SU-DHL-6 (cell line): ENCODE results near the gene BIRC7.

Source experiments
- H2AFZ ChIP-seq: fragments of 200-600 bp; sonication (generic); 2 replicates; pipeline ENCODE4 v1.6.1; 2014; ENCODE audit warnings: low read depth, mild to moderate bottlenecking, moderate library complexity, mixed read lengths, antibody characterized with exemption, low read length; ENCODE audit not compliant: severe bottlenecking
- H3F3A ChIP-seq: fragments of 200-600 bp; shearing (Covaris generic); 2 replicates; pipeline ENCODE4 v1.6.0; 2016; ENCODE audit warnings: antibody characterized with exemption, mild to moderate bottlenecking; ENCODE audit not compliant: insufficient read depth
- H3K27ac ChIP-seq: fragments of 200-600 bp; sonication (generic); 2 replicates; pipeline ENCODE4 v1.5.1; 2016; ENCODE audit warnings: low read depth, mild to moderate bottlenecking, low read length, moderate library complexity, mixed read lengths
- H3K27me3 ChIP-seq: fragments of 200-600 bp; sonication (generic), shearing (Covaris generic); 2 replicates; pipeline ENCODE4 v1.6.0; 2014; ENCODE audit warnings: mild to moderate bottlenecking, low read length
- H3K36me3 ChIP-seq: fragments of 200-600 bp; sonication (generic); 2 replicates; pipeline ENCODE4 v1.6.1; 2014; ENCODE audit warnings: mild to moderate bottlenecking, low read length, mixed read lengths
- H3K4me2 ChIP-seq: fragments of 300-600, 200-600 bp; shearing (Covaris generic), sonication (generic); 2 replicates; pipeline ENCODE4 v1.6.0; 2014; ENCODE audit warnings: low read length, low read depth, mild to moderate bottlenecking; ENCODE audit not compliant: poor library complexity, severe bottlenecking
- H3K4me3 ChIP-seq: fragments of 200-600 bp; sonication (generic); 2 replicates; pipeline ENCODE4 v1.5.1; 2014; ENCODE audit warnings: antibody characterized with exemption, low read length, mild to moderate bottlenecking, mixed read lengths; ENCODE audit not compliant: insufficient read depth, poor library complexity, severe bottlenecking
- H3K79me2 ChIP-seq: fragments of 200-600 bp; sonication (generic); 2 replicates; pipeline ENCODE4 v1.6.1; 2014; ENCODE audit warnings: mild to moderate bottlenecking, low read length, moderate library complexity; ENCODE audit not compliant: insufficient read depth
- H3K9ac ChIP-seq: fragments of 200-600 bp; sonication (generic); 2 replicates; pipeline ENCODE4 v1.7.0; 2014; ENCODE audit warnings: mild to moderate bottlenecking, low read length
- H3K9me2 ChIP-seq: fragments of 200-600 bp; sonication (generic); replicated peaks from 2 replicates; pipeline ENCODE4 v1.6.1; 2014; ENCODE audit warnings: low read length; ENCODE audit not compliant: insufficient read depth
- H3K9me3 ChIP-seq: fragments of 200-600 bp; sonication (generic); 2 replicates; pipeline ENCODE4 v1.6.1; 2014; ENCODE audit warnings: low read length, mixed read lengths; ENCODE audit not compliant: insufficient read depth
- H4K20me1 ChIP-seq: fragments of 200-600 bp; sonication (generic); 2 replicates; pipeline ENCODE4 v1.6.1; 2014; ENCODE audit warnings: low read depth, mild to moderate bottlenecking, antibody characterized with exemption, low read length, moderate library complexity, mixed read lengths
- CTCF ChIP-seq: fragments of 200-600 bp; sonication (generic); IDR thresholded peaks from one replicate; pipeline ENCODE4 v1.5.1; 2017; ENCODE audit warnings: antibody characterized with exemption, mild to moderate bottlenecking, low read length, moderate library complexity; ENCODE audit not compliant: insufficient read depth, poor library complexity, severe bottlenecking
- EZH2phosphoT487 ChIP-seq: fragments of 200-600 bp; sonication (generic), shearing (Covaris generic); conservative IDR thresholded peaks from 2 replicates; pipeline ENCODE4 v1.6.1; 2018; ENCODE audit warnings: mild to moderate bottlenecking, antibody characterized with exemption, low read length, moderate library complexity, mixed read lengths

BIRC7 gene

GRCh38 chr20:63253065-63253437, 17.3 kb downstream of the BIRC7 start:
- Histone ChIP-seq H3K4me3 (no peak overlapping the region), H3F3A (no peaks in the 10 kb centered on the region)

GRCh38 chr20:63253438-63254231, 17.9 kb downstream of the BIRC7 start:
- Histone ChIP-seq H3K79me2 (no peaks in the 10 kb centered on the region), H3K9me2 (no peaks in the 10 kb centered on the region), H3K9me3 (no peaks in the 10 kb centered on the region), H3F3A (no peaks in the 10 kb centered on the region), H2AFZ (no peak overlapping the region), H3K4me2 (no peak overlapping the region), H3K27me3 (no peaks in the 10 kb centered on the region), H3K4me3 (no peak overlapping the region), H4K20me1 (no peaks in the 10 kb centered on the region), H3K9ac (no peak overlapping the region), H3K36me3 (no peaks in the 10 kb centered on the region), H3K27ac (no peak overlapping the region)
- TF ChIP-seq CTCF (no peak), EZH2phosphoT487 (no peak)

More at GRCh38 chr20:63253065-63253437, 17.3 kb downstream of the BIRC7 start:
- H3K9me2 ChIP-seq = no peaks in the 10 kb centered on the region
- H3K9me3 ChIP-seq = no peaks in the 10 kb centered on the region
- H3K36me3 ChIP-seq = no peaks in the 10 kb centered on the region
- H3K4me2 ChIP-seq = no peak overlapping the region
- no peaks in the 10 kb centered on the region for H3K79me2 ChIP-seq
- H2AFZ ChIP-seq = no peak overlapping the region
- no peak overlapping the region for H3K9ac ChIP-seq
- no peak overlapping the region for H3K27ac ChIP-seq
- H3K27me3 ChIP-seq = no peaks in the 10 kb centered on the region
- H4K20me1 ChIP-seq = no peaks in the 10 kb centered on the region
- TF ChIP-seq EZH2phosphoT487 (no peak), CTCF (no peak)

- no peaks in the 10 kb centered on the region for H3K36me3 ChIP-seq
Measured at GRCh38 chr20:63254232-63254605, 18.5 kb downstream of the BIRC7 start, which contains the start of gene NKAIN4. TSS of gene NKAIN4 (minus strand) at chr20:63254463. CDS start at chr20:63254450, 13 bp downstream.

More at GRCh38 chr20:63254232-63254605, 18.5 kb downstream of the BIRC7 start, which contains the start of gene NKAIN4:
- no peak within 1 kb of the TSS for H3K4me3 ChIP-seq
- H2AFZ ChIP-seq = no peak within 1 kb of the TSS
- H3K4me2 ChIP-seq = no peak within 1 kb of the TSS
- no peaks in the 10 kb centered on the region for H3K9me3 ChIP-seq
- H3K9ac ChIP-seq = no peak within 1 kb of the TSS
- TF ChIP-seq CTCF (no peak), EZH2phosphoT487 (no peak)
- H3K27ac ChIP-seq = no peak within 1 kb of the TSS
- H3K9me2 ChIP-seq = no peaks in the 10 kb centered on the region
- H3F3A ChIP-seq = no peaks in the 10 kb centered on the region
- H4K20me1 ChIP-seq = no peaks in the 10 kb centered on the region
- no peaks in the 10 kb centered on the region for H3K79me2 ChIP-seq
- no peaks in the 10 kb centered on the region for H3K27me3 ChIP-seq
